GM23338 (cell line): ENCODE results near the gene RNF152. TPM values are rescaled to one million over a fixed set of nuclear protein-coding genes. Genes with fewer than 3 reads are reported as not detected.

ENCODE experiments used
- ATAC-seq: fragments of 200-7000 bp; cut with Tn5 transposase; 3 replicates; pipeline ENCODE4 v1.9.1; 2020
- DNase-seq: peaks from one replicate; pipeline ENCODE4 v3.0.0-alpha.2; 2015; ENCODE audit warnings: low spot score
- H2AFZ ChIP-seq: fragments of 200-600 bp; sonication (generic); 2 replicates; pipeline ENCODE4 v1.8.0; 2016; ENCODE audit warnings: antibody characterized with exemption, mild to moderate bottlenecking, moderate library complexity
- H3F3A ChIP-seq: fragments of 200-600 bp; sonication (generic); replicated peaks from 2 replicates; pipeline ENCODE4 v1.8.0; 2017; ENCODE audit warnings: antibody characterized with exemption, mixed run types, low read depth
- H3K27ac ChIP-seq: fragments of 200-600 bp; sonication (generic); 2 replicates; pipeline ENCODE4 v1.6.1; 2016; ENCODE audit warnings: low read depth
- H3K27me3 ChIP-seq: fragments of 200-600 bp; sonication (generic); 2 replicates; pipeline ENCODE4 v1.8.0; 2016; ENCODE audit warnings: mild to moderate bottlenecking, mixed run types, moderate library complexity; ENCODE audit not compliant: insufficient read depth
- H3K36me3 ChIP-seq: fragments of 200-600 bp; sonication (generic); 2 replicates; pipeline ENCODE4 v1.8.0; 2016; ENCODE audit warnings: mild to moderate bottlenecking; ENCODE audit not compliant: insufficient read depth
- H3K4me1 ChIP-seq: fragments of 200-600 bp; sonication (generic); 2 replicates; pipeline ENCODE4 v1.8.0; 2016; ENCODE audit warnings: mild to moderate bottlenecking, moderate library complexity; ENCODE audit not compliant: insufficient read depth
- H3K4me2 ChIP-seq: fragments of 200-600 bp; sonication (generic); 2 replicates; pipeline ENCODE4 v1.7.1; 2017; ENCODE audit warnings: mixed run types
- H3K4me3 ChIP-seq: fragments of 200-600 bp; sonication (generic); 2 replicates; pipeline ENCODE4 v1.6.1; 2016; ENCODE audit warnings: mixed run types
- H3K79me2 ChIP-seq: fragments of 200-600 bp; sonication (generic); replicated peaks from 2 replicates; pipeline ENCODE4 v1.8.0; 2017; ENCODE audit warnings: mild to moderate bottlenecking; ENCODE audit not compliant: insufficient read depth
- H3K9me2 ChIP-seq: fragments of 200-600 bp; sonication (generic); 2 replicates; pipeline ENCODE4 v1.8.0; 2017; ENCODE audit not compliant: insufficient read depth
- H4K20me1 ChIP-seq: fragments of 200-600 bp; sonication (generic); replicated peaks from 2 replicates; pipeline ENCODE4 v1.8.0; 2017; ENCODE audit warnings: mild to moderate bottlenecking; ENCODE audit not compliant: insufficient read depth
- H3K27ac Mint-ChIP-seq: 2 replicates; pipeline ENCODE4 v1.8.0; 2020; ENCODE audit warnings: inconsistent platforms, mild to moderate bottlenecking, moderate library complexity, mixed read lengths
- H3K27me3 Mint-ChIP-seq: 3 replicates; pipeline ENCODE4 v1.8.0; 2022; ENCODE audit warnings: low read depth, mild to moderate bottlenecking, moderate library complexity, mixed read lengths, inconsistent platforms; ENCODE audit not compliant: insufficient read depth, poor library complexity
- H3K36me3 Mint-ChIP-seq: 3 replicates; pipeline ENCODE4 v1.8.0; 2021; ENCODE audit warnings: low read depth, mild to moderate bottlenecking, inconsistent platforms, moderate library complexity, mixed read lengths
- H3K4me1 Mint-ChIP-seq: 3 replicates; pipeline ENCODE4 v1.8.0; 2020; ENCODE audit warnings: mild to moderate bottlenecking, inconsistent platforms, mixed read lengths
- H3K4me3 Mint-ChIP-seq: 3 replicates; pipeline ENCODE4 v1.8.0; 2021; ENCODE audit warnings: moderate library complexity, mild to moderate bottlenecking, inconsistent platforms, mixed read lengths
- H3K9me3 Mint-ChIP-seq: 3 replicates; pipeline ENCODE4 v1.8.0; 2020; ENCODE audit warnings: moderate library complexity, mild to moderate bottlenecking, inconsistent platforms, mixed read lengths
- CREB1 ChIP-seq: fragments of 250-450 bp; sonication (Bioruptor Pico); IDR thresholded peaks from 2 replicates; pipeline ENCODE4 v1.5.0; 2020; ENCODE audit warnings: low read depth, mild to moderate bottlenecking, moderate library complexity
- CTCF ChIP-seq, 2 experiments: fragments of 200-600 bp in 1 of 2; sonication (generic) in 1 of 2; conservative IDR thresholded peaks; 2 replicates each; pipeline versions ENCODE4 v1.5.1 to v1.6.1; 2016 to 2017; ENCODE audit warnings: antibody characterized with exemption in 2 of 2, low read depth in 2 of 2, mild to moderate bottlenecking in 2 of 2, moderate library complexity in 1 of 2
- JUNB ChIP-seq: IDR thresholded peaks from one replicate; pipeline ENCODE4 v1.6.1; 2016; ENCODE audit warnings: antibody characterized with exemption; ENCODE audit not compliant: unreplicated experiment
- POLR2AphosphoS5 ChIP-seq: IDR thresholded peaks from 2 replicates; pipeline ENCODE4 v1.6.1; 2016; ENCODE audit warnings: antibody characterized with exemption, low read depth
- REST ChIP-seq: IDR thresholded peaks from one replicate; pipeline ENCODE4 v1.6.1; 2018; ENCODE audit warnings: antibody characterized with exemption; ENCODE audit not compliant: unreplicated experiment
- STAT1 ChIP-seq: IDR thresholded peaks from one replicate; pipeline ENCODE4 v1.6.1; 2016; ENCODE audit warnings: antibody characterized with exemption; ENCODE audit not compliant: unreplicated experiment
- ZNF114 ChIP-seq: fragments of 250-450 bp; sonication (Bioruptor Pico); IDR thresholded peaks from 2 replicates; pipeline ENCODE4 v1.5.0; 2020; ENCODE audit warnings: mild to moderate bottlenecking, moderate library complexity
- ZNF331 ChIP-seq: fragments of 250-450 bp; sonication (Bioruptor Pico); IDR thresholded peaks from 2 replicates; pipeline ENCODE4 v1.5.0; 2020; ENCODE audit warnings: low read depth, mild to moderate bottlenecking, moderate library complexity
- ZNF462 ChIP-seq: fragments of 250-450 bp; sonication (Bioruptor Pico); IDR thresholded peaks from 2 replicates; pipeline ENCODE4 v1.5.0; 2020; ENCODE audit warnings: mild to moderate bottlenecking, moderate library complexity
- polyA plus RNA-seq: library from polyadenylated mRNA; unstranded; fragments of >200 nt; fragmentation: Nextera tagmentation; extraction: Ambion mirVana; gene quantifications from 2 replicates; pipeline ENCODE4 v1.2.1, GENCODE V29; 2016
- total RNA-seq: library from RNA; depleted of rRNA; stranded (reverse); fragments of >200 nt; shearing (Covaris generic); gene quantifications from 2 replicates; pipeline ENCODE4 v1.2.3, GENCODE V29; 2014

The RNF152 gene
- total and polyA plus RNA-seq, 2 experiments from 2014 or later: 1.2 to 2.9 TPM

GRCh38 chr18:61852496-61852895 lies 40.3 kb downstream of the RNF152 start:
- Histone ChIP-seq H3K4me3 (no peak overlapping the region), H3K27me3 (no peaks in the 10 kb centered on the region), H3K4me2 (no peak overlapping the region), H4K20me1 (no peaks in the 10 kb centered on the region), H2AFZ (no peak overlapping the region), H3K36me3 (no peaks in the 10 kb centered on the region), H3K27ac (no peak overlapping the region), H3F3A (no peaks in the 10 kb centered on the region), H3K9me2 (no peaks in the 10 kb centered on the region), H3K79me2 (no peaks in the 10 kb centered on the region), H3K4me1 (no peaks in the 10 kb centered on the region)
- Mint-ChIP-seq H3K27me3 (no peaks in the 10 kb centered on the region), H3K4me1 (peaks cover 12% of the 10 kb centered on the region), H3K9me3 (no peaks in the 10 kb centered on the region), H3K36me3 (no peaks in the 10 kb centered on the region), H3K4me3 (no peak overlapping the region), H3K27ac (no peak overlapping the region)
- no peak for DNase-seq
- no peak for TF ChIP-seq ZNF331 (CRISPR knock-in tag)
- TF ChIP-seq CTCF (conservative IDR thresholded peaks at IDR 0.05; ENCODE audit: low read depth in 2 of 2): no peak
- no peak for TF ChIP-seq POLR2AphosphoS5
- no peak for TF ChIP-seq STAT1
- no peak for TF ChIP-seq REST
- TF ChIP-seq ZNF114 (CRISPR knock-in tag): no peak
- no peak for TF ChIP-seq ZNF462 (CRISPR knock-in tag)
- no peak for TF ChIP-seq CREB1
- no peak for TF ChIP-seq JUNB
- no peak for ATAC-seq
